GM19238 (cell line): ENCODE measurements around the gene TM7SF2.
A peak's percentile ranks its signal among the peaks of the same experiment; 100 is the strongest.

Experiments
- DNase-seq: peaks from one replicate; pipeline ENCODE4 v3.0.0; 2011; ENCODE audit warnings: low spot score; ENCODE audit not compliant: insufficient read length

Gene TM7SF2

DNA sequence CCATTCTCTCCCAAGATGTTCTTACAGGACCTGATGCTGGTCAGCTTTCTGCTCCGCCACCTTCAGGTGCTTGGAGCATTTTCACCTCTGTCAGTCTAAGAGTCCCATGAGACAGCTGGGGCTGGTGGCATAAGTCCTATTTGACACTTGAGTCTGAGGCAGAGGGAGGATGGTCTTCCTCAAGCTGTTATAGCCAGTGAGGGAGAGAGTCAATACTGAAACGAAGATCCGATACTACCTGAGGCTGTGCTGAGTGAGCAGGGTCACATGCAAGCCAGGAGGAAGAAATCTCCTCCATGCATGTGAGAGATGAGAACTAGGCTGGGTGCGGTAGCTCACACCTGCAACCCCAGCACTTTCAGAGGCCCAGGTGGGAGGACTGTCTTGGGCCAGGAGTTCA, 22.1 kb upstream of the TM7SF2 start:
- no peak for DNase-seq

DNA sequence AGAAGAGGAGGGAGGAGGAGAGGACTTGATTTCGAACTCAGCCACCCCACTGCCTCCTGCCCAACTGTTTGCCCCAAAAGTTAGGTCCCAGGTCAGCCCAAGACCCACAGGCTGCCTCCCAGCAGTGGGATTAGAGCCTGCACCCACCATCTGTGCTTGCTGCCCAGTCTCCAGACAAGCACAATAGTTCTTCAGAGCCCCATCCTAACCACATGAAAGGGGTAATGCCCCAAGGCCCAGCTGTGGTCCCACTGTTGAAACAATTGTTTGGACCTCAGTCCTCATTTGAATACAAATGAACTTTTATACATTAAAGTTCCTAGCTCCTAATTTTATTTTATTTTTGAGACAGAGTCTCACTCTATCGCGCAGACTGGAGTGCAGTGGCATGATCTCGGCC, 21.0 kb upstream of the TM7SF2 start:
- DNase-seq, result no peak

DNA sequence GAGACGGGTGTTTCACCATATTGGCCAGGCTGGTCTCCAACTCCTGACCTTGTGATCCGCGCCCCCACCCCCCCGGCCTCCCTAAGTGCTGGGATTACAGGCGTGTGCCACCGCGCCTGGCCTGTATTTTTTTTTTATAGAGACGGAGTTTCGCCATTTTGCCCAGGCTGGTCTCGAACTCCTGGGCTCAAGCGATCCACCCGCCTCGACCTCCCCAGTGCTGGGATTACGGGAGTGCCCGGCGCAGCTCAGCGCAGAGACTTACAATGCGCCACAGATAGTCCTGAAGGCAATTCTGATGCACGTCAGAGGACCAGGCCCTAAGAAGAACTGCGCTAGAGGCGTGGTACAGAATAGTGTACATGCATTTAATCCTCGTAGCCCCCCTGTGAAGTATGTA, 16.2 kb upstream of the TM7SF2 start:
- no peak for DNase-seq

DNA sequence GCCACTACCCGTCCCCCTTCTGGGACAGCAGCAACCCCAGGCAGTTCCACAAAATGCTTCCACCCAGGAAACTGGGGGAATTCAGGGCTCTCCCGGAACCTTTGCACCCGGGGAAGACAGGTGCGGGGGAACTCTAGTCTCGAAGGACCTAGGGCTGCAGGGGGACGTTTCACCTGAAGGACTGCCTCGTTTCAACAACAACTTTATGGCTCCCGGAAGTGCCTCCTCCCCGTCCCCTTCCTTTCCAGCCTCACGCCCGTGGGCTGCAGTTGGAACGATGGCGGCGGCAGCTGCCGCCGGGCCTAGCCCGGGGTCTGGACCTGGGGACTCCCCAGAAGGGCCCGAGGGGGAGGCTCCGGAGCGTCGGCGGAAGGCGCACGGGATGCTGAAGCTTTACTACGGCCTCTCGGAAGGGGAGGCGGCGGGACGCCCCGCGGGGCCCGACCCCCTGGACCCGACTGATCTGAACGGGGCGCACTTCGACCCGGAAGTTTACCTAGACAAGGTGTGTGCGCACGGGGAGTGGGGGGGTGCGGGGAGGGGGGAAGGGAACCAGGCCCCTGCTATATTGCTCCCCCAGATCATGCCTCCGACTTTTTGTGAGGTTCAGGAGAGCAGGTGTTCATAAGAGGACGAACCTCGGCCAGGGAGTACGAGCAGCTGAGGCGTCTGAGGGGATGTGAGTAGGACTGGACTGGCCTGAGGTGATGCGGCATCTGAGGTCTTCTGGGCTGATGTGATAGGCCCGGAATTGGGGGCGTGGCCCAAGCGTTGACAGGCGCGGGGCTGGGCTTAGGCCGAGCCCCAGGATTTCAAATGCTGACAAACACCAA, 15.5 kb upstream of the TM7SF2 start, which contains the start of gene VPS51:
Gene VPS51 (plus strand): TSS at position 241 of the 833 bp plus-strand sequence. CDS start 37 bp downstream, at position 278.
- DNase-seq, result peak; percentile 92

DNA sequence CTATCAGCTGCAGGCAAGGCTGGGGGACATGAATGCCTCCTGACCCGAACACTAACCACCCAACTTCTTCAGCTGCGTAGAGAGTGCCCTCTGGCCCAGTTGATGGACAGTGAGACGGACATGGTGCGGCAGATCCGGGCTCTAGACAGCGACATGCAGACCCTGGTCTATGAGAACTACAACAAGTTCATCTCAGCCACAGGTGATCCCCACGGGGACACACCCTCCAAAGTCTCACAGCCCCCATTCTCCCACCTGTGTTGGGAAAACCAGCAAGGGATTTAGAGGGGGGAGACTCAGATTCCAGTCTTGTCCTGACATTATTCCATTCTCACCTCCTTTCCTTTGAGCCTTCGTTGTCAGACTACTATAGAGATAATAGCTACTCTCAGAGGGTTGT, 14.7 kb upstream of the TM7SF2 start:
- no peak for DNase-seq

DNA sequence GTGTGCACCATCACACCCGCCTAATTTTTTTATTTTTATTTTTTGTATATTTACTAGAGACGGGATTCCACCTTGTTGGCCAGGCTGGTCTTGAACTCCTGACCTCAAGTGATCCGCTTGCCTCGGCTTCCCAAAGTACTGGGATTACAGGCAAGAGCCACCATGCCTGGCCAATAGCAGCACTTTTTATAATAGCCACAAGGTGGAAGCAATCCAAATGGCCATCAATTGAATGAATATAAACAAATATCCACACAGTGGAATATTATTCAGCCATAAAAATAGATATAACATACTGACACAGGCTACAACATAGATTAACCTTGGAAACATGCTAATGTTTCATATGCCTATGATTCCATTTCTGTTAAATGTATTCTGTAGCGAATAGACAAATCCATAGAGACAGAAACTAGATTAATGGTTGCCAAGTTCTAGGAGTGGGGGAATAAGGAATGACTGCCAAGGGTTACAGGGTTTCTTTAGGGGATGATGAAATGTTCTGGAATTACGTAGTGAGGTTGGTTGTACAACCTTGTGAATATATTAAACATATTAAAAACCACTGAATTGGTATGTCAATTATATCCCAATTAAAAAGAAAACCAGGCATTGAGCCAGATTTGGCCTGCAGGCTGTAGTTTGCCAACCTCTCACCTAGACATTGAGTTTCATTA, 10.9 kb upstream of the TM7SF2 start:
- DNase-seq, result no peak

DNA sequence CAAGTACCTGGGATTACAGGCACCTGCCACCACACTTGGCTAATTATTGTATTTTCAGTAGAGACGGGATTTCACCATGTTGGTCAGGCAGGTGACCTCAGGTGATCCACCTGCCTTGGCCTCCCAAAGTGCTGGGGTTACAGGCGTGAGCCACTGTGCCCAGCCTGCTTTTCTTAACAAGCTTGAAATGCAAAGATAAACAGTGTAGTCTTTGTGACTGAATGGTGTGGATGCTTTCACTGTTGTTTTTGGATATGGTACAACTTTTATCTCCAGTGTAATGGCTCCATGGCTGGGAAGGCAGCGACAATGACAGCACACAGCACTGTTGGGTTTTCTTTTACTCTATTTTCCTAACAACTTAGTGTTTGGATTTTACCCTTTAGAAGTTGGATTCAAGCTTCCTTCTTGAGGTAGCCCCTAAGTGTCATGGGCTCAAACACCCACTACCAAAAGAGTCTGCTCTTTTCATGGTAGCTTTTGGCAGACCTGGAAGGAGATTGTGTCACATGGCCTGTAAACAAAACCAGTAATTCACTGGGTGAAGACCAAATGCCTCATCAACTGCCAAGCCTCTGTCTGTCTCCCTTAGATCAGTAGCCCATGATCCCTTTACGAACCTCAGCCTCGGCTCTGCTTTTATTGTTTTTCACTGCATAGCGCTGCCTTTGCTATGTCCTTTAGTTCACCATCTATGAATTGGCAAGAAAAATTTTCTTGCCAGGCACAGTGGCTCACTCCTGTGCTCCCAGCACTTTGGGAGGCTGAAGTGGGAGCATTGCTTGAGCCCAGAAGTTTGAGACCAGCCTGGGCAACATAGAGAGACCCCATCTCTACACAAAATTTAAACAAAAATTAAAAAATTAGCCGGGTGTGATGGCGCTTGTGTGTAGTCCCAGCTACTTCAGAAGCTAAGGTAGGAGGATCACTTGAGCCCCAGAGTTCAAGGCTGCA, 9.3 kb upstream of the TM7SF2 start:
- DNase-seq, result no peak

DNA sequence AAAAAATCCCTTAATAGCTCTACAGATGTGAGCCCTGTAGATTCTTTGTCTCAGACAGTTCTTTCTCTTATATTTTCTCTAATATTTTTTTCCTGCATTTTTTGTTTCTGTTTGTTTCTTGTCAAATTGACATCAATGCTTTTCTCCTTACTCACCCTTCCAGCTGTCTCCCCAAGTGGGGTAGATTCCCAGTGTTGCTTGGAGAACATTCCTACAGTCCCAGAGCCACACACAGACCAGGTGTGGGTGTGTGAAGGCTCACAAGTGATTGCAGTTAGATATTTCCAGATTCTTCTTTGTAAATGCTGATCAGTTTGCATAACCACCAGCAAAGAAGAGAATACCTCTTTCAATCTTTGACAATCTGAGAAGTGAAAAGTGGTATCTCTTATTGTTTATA, 8.2 kb upstream of the TM7SF2 start:
- no peak for DNase-seq

DNA sequence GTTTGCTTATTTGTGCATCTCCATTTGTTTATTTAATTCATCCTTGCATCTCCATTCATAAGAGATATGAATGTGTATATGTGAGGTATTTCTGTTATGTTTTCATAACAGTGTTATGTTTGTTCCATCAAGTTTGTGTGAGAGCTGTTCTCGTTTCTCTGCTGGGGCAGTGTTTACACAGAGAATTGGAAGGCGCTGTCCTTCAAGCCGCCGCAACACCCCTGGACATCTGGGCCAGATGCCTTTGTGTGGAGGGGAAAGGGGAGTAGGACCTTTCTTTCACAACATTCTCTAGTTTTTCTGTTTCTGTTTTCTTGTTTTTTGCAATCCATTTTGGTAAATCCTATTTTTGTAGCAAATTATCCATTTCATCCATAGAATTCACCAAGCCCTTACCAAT, 7.0 kb upstream of the TM7SF2 start:
- no peak for DNase-seq

DNA sequence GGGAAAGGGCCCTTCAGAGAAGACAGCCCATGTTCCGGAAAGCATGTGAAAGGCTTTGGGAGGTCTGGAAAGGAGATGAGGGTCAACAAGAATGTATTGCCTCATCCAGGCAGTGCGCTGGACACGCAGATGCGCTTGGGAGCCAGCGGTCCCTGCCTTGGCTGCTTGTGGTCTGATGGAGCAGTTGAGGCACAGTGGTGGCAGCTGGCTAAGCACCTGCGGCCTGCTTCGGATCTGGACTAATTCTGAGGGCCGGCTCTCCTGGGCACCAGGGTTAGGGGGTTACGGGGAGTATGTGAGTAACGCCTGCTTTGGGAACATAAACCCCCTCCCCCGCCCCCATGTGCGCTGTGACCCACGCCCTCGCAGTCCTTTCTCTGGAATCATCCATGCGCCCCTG, 4.6 kb upstream of the TM7SF2 start:
- DNase-seq, result no peak

DNA sequence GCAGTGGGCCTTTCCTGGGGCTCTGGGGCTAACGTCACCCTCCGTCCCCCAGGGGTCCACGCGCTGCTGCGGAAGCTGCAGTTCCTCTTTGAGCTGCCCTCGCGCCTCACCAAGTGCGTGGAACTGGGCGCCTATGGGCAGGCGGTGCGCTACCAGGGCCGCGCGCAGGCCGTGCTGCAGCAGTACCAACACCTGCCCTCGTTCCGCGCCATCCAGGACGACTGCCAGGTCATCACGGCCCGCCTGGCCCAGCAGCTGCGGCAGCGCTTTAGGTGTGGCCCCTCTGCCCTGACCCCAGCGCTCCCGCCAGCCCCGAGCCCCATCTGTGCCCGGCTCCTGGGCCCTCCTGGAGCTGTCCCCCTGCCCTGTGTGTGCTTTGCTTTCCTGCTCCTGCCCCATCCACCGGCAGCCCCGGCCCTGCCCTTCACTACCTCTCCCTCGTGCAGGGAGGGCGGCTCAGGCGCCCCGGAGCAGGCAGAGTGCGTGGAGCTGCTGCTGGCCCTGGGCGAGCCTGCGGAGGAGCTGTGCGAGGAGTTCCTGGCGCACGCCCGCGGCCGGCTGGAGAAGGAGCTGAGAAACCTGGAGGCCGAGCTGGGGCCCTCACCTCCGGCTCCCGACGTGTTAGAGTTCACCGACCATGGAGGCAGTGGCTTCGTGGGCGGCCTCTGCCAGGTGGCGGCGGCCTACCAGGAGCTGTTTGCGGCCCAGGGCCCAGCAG, 3.8 kb upstream of the TM7SF2 start:
- no peak for DNase-seq

DNA sequence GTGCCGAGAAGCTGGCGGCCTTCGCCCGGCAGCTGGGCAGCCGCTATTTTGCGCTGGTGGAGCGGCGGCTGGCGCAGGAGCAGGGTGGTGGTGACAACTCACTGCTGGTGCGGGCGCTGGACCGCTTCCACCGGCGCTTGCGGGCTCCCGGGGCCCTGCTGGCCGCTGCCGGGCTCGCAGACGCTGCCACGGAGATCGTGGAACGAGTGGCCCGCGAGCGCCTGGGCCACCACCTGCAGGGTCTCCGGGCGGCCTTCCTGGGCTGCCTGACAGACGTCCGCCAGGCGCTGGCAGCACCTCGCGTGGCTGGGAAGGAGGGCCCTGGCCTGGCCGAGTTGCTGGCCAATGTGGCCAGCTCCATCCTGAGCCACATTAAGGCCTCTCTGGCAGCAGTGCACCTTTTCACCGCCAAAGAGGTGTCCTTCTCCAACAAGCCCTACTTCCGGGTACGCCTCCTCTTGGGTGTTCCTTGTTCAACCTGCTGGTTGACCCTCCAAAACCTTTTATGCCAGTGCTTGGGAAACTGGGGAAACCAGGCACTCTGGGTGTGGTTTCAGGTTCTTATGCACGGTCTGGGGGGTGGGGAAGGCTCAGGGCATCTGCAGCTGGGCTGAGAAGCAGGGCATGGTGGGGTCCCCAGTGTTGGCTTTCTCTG, 3.1 kb upstream of the TM7SF2 start:
- no peak for DNase-seq

DNA sequence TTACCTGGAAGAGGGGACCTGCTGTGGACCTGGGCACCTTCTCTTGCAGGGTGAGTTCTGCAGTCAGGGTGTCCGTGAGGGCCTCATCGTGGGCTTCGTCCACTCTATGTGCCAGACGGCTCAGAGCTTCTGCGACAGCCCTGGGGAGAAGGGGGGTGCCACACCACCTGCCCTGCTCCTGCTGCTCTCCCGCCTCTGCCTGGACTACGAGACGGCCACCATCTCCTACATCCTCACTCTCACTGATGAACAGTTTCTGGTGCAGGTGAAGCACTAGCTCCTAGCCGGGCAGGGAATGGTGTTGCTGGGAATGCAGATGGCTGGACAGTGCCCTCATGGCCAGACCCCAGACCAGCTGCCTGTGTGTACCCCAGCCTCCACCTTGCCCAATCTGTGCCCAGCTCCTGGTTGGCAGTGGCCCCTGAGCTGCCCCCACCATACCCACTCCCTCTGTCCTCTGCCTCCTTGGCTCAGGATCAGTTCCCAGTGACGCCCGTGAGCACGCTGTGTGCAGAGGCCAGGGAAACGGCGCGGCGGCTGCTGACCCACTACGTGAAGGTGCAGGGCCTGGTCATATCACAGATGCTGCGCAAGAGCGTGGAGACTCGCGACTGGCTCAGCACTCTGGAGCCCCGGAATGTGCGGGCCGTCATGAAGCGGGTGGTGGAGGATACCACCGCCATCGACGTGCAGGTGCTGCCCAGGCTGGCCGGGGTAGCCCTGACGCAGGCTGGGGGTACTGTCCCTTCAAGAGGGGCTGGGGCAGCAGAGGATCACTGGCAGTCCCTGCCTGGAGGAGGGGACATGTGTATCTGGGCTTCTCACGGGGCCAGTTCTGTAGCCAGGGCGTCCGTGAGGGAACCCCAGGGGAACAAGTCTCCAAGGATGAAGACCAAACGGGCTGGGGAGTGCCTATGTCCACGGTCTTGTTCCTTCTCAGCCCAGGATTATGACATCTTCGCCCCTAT, 2.2 kb upstream of the TM7SF2 start:
- DNase-seq, result no peak

DNA sequence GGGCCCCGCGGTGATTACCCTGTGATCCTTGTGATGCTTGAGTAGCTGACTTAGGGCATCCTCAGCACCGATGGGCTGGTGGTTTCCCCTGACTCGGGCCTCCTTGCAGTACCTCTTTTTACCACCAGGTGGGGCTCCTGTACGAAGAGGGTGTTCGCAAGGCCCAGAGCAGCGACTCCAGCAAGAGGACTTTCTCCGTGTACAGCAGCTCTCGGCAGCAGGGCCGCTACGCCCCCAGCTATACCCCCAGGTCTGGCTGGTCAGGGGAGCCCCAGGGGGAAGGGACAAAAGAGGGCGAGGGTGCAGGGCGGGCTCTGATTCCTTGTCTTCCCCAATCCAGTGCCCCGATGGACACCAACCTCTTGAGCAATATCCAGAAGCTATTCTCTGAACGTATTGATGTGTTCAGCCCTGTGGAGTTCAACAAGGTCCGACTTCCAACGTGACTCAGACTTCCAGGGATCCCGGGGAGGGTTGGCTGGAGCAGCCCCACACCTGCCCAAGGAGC, 1.3 kb upstream of the TM7SF2 start:
- peak; percentile 89 for DNase-seq

DNA sequence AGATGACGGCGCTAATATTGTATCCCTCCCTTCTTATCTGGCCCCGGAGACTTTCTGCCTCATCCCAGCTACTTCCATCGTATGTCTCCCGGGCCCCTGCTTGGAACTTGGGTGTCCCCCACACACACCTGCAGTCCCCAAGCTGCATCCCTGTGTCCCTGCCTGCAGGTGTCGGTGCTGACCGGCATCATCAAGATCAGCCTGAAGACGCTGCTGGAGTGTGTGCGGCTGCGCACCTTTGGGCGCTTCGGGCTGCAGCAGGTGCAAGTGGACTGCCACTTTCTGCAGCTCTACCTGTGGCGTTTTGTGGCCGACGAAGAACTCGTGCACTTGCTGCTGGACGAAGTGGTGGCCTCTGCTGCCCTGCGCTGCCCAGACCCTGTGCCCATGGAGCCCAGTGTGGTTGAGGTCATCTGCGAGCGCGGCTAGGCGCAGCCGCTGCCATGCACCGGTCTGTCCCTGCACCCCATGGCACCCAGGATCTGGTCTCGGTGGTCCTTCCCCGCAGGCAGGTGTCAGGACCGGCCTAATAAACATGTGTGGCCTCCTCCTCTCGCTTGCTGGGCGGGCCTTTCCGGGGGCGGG, 421 bp upstream of the TM7SF2 start:
- DNase-seq, result no peak

DNA sequence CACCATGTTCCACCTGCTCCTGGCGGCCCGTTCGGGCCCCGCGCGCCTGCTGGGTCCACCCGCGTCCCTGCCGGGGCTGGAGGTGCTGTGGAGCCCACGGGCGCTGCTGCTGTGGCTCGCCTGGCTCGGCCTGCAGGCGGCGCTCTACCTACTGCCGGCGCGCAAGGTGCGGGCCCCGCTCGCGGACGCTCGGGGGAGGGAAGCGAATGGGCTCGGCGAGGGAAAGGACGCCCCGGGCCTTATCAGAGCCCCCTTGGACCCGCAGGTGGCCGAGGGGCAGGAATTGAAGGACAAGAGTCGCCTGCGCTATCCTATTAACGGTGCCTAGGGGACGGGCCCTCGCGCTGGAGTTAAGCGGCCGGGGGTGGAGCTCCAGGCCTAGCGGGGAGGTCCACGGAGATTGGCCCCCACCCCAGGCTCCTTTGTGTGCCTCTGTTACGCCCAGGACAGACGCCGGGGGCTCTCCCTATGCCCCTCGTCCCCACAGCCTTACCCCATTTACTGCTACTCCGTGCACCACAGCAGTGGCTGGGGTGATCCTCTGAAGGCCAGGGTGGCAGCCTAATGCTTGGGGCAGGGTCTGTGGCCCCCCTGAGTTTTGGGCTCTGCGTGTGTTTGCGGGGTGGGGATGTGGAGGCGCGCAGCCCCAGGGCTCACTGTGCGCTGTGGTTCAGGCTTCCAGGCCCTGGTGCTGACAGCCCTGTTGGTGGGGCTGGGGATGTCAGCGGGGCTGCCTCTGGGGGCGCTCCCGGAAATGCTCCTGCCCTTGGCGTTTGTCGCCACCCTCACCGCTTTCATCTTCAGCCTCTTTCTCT, 1.1 kb downstream of the TM7SF2 start:
- peak; percentile 72 for DNase-seq

DNA sequence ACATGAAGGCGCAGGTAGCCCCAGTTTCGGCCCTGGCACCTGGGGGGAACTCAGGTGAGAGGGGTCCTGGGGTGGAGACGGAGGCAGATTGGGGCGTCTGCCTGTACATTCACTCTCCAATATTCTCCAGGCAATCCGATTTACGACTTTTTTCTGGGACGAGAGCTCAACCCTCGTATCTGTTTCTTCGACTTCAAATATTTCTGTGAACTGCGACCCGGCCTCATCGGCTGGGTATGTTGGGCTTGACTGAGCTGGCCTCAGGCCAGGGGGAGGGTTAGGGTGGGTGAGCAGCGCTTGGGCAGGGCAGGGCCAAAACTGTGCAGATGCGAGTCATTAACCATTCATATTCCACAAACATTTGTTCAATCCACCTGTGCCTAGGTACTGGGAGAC, 1.7 kb downstream of the TM7SF2 start:
- no peak for DNase-seq

DNA sequence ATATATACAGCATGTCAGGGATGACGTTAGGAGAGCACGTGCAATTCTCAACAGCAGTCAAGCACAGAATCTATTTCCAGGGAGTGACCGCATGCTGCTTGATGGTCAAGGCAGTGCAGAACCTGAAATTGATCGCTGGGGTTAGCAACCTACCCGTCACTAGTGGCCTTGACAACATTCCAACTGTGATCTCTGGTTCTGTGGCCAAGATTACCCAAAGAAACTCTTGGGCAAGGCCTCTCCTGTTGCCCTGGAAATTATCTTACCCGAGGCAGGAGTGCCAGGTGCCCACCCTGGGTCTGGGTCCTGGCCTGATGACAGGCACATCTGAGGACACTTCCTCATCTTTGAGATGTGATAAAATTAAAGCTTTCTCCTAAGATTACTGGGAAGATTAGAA, 2.2 kb downstream of the TM7SF2 start:
- no peak for DNase-seq
